ENCODE measurements around the gene RMDN3.

- TF ChIP-seq EP300 (IDR thresholded peaks at IDR 0.05) = no peak
- TF ChIP-seq, protein P1, sequence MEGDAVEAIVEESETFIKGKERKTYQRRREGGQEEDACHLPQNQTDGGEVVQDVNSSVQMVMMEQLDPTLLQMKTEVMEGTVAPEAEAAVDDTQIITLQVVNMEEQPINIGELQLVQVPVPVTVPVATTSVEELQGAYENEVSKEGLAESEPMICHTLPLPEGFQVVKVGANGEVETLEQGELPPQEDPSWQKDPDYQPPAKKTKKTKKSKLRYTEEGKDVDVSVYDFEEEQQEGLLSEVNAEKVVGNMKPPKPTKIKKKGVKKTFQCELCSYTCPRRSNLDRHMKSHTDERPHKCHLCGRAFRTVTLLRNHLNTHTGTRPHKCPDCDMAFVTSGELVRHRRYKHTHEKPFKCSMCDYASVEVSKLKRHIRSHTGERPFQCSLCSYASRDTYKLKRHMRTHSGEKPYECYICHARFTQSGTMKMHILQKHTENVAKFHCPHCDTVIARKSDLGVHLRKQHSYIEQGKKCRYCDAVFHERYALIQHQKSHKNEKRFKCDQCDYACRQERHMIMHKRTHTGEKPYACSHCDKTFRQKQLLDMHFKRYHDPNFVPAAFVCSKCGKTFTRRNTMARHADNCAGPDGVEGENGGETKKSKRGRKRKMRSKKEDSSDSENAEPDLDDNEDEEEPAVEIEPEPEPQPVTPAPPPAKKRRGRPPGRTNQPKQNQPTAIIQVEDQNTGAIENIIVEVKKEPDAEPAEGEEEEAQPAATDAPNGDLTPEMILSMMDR (IDR thresholded peaks at IDR 0.05) = no peak
Observed at GRCh38 chr15:40716165-40716564, 38.9 kb downstream of the RMDN3 start.
